H1 (cell line): Measurements from ENCODE around the gene CDK9. TPM values are rescaled to one million over a fixed set of nuclear protein-coding genes. Genes with fewer than 3 reads are reported as not detected.

Experiments
- CTCF ChIA-PET: fragments of 300-600 bp; sonication (Branson Sonifier 250); formaldehyde crosslinking; loops from one replicate; lab custom pipeline; 2021; ENCODE audit not compliant: partially characterized antibody; lab: Charles Lee
- POLR2A ChIA-PET: fragments of 300-600 bp; sonication (Branson Sonifier 250); formaldehyde crosslinking; loops from one replicate; lab custom pipeline; 2021; ENCODE audit warnings: inconsistent platforms; ENCODE audit not compliant: partially characterized antibody; lab: Charles Lee
- DNase-seq, 2 experiments: peaks; one replicate each; pipeline versions ENCODE4 v3.0.0 to v3.0.0-alpha.2; 2010 to 2022; ENCODE audit warnings: low spot score in 2 of 2, low read depth in 1 of 2, mixed read lengths in 1 of 2
- FAIRE-seq: peaks from 2 replicates; lab custom pipeline; 2011; peaks lifted over from hg19 to GRCh38; lab: Jason Lieb, UNC
- H2AFZ ChIP-seq: 2 replicates; pipeline ENCODE4 v1.8.1; 2012; ENCODE audit warnings: low read length, inconsistent platforms
- H2AK5ac ChIP-seq: 2 replicates; pipeline ENCODE4 v1.6.1; 2013; ENCODE audit warnings: low read depth, low read length
- H2BK120ac ChIP-seq: replicated peaks from 2 replicates; pipeline ENCODE3; 2013; ENCODE audit warnings: low read depth, low read length, inconsistent platforms
- H2BK12ac ChIP-seq: 2 replicates; pipeline ENCODE4 v1.6.1; 2013; ENCODE audit warnings: low read depth, low read length
- H2BK15ac ChIP-seq: 2 replicates; pipeline ENCODE4 v1.6.1; 2013; ENCODE audit warnings: low read length
- H2BK20ac ChIP-seq: 2 replicates; pipeline ENCODE4 v1.6.1; 2013; ENCODE audit warnings: low read length
- H2BK5ac ChIP-seq: 2 replicates; pipeline ENCODE4 v1.6.1; 2013; ENCODE audit warnings: low read depth, low read length
- H3K14ac ChIP-seq: 2 replicates; pipeline ENCODE4 v1.6.1; 2013; ENCODE audit warnings: inconsistent platforms; ENCODE audit not compliant: insufficient read length
- H3K18ac ChIP-seq: 2 replicates; pipeline ENCODE4 v1.6.1; 2013; ENCODE audit warnings: low read length; ENCODE audit errors: extremely low read depth
- H3K23ac ChIP-seq: 2 replicates; pipeline ENCODE4 v1.6.1; 2013; ENCODE audit warnings: inconsistent platforms; ENCODE audit not compliant: insufficient read length
- H3K23me2 ChIP-seq: 2 replicates; pipeline ENCODE4 v1.6.1; 2013; ENCODE audit warnings: low read depth, low read length
- H3K27ac ChIP-seq: 2 replicates; pipeline ENCODE4 v1.6.1; 2011; ENCODE audit warnings: low read depth, low read length, inconsistent platforms
- H3K27me3 ChIP-seq, 4 experiments: replicated peaks in 1 of 4; 1 replicate in 1 of 4; 2 replicates in 3 of 4; pipeline versions ENCODE4 v1.6.1 to v1.8.1; 2011 to 2013; ENCODE audit warnings: low read length in 3 of 4, mild to moderate bottlenecking in 3 of 4, inconsistent platforms in 2 of 4, mixed read lengths in 2 of 4, moderate library complexity in 1 of 4; ENCODE audit not compliant: control insufficient read depth in 3 of 4, insufficient read depth in 3 of 4; ENCODE audit errors: extremely low read depth in 1 of 4
- H3K36me3 ChIP-seq, 4 experiments: 2 replicates each; pipeline versions ENCODE4 v1.6.1 to v1.8.1; 2011 to 2013; ENCODE audit warnings: mild to moderate bottlenecking in 4 of 4, low read length in 3 of 4, moderate library complexity in 2 of 4, control low read depth in 1 of 4, inconsistent platforms in 1 of 4; ENCODE audit not compliant: insufficient read depth in 4 of 4, control insufficient read depth in 2 of 4
- H3K4ac ChIP-seq: replicated peaks from 2 replicates; pipeline ENCODE3; 2013; ENCODE audit warnings: low read length, low read depth, mixed read lengths, inconsistent platforms; ENCODE audit not compliant: insufficient read length
- H3K4me1 ChIP-seq, 4 experiments: replicated peaks in 1 of 4; 1 replicate in 1 of 4; 2 replicates in 3 of 4; pipeline versions ENCODE4 v1.6.1 to v1.8.1; 2011 to 2013; ENCODE audit warnings: low read length in 3 of 4, inconsistent platforms in 2 of 4, mixed read lengths in 1 of 4; ENCODE audit not compliant: insufficient read depth in 4 of 4, control insufficient read depth in 3 of 4
- H3K4me2 ChIP-seq, 2 experiments: 2 replicates each; pipeline versions ENCODE4 v1.6.1 to v1.8.1; 2011 to 2013; ENCODE audit warnings: low read depth in 2 of 2, low read length in 2 of 2, control low read depth in 1 of 2, inconsistent platforms in 1 of 2, mild to moderate bottlenecking in 1 of 2; ENCODE audit not compliant: insufficient read depth in 1 of 2
- H3K4me3 ChIP-seq, 4 experiments: fragments of 200-600, 300-600 bp in 1 of 4; sonication (generic), shearing (Covaris generic), sonication (Bioruptor Twin) in 1 of 4; 2 replicates each; pipeline versions ENCODE4 v1.5.1 to v1.8.1; 2011 to 2016; ENCODE audit warnings: low read length in 4 of 4, low read depth in 3 of 4, control low read depth in 2 of 4, inconsistent platforms in 2 of 4, mild to moderate bottlenecking in 2 of 4, mixed read lengths in 1 of 4, moderate library complexity in 1 of 4; ENCODE audit not compliant: insufficient read depth in 2 of 4; ENCODE audit errors: extremely low read depth in 1 of 4
- H3K56ac ChIP-seq: replicated peaks from 2 replicates; pipeline ENCODE3; 2013; ENCODE audit warnings: low read depth, mild to moderate bottlenecking, mixed read lengths, low read length, inconsistent platforms; ENCODE audit not compliant: insufficient read length
- H3K79me1 ChIP-seq: 2 replicates; pipeline ENCODE4 v1.6.1; 2013; ENCODE audit warnings: low read depth, low read length, control low read depth
- H3K79me2 ChIP-seq, 2 experiments: 2 replicates each; pipeline versions ENCODE4 v1.6.1 to v1.8.1; 2012 to 2013; ENCODE audit warnings: low read length in 2 of 2, mild to moderate bottlenecking in 2 of 2, inconsistent platforms in 1 of 2; ENCODE audit not compliant: insufficient read depth in 2 of 2, control insufficient read depth in 1 of 2
- H3K9ac ChIP-seq, 4 experiments: replicated peaks in 1 of 4; 1 replicate in 1 of 4; 2 replicates in 3 of 4; pipeline versions ENCODE4 v1.6.1 to v1.8.1; 2011 to 2013; ENCODE audit warnings: low read depth in 3 of 4, low read length in 3 of 4, control low read depth in 2 of 4, mild to moderate bottlenecking in 2 of 4, moderate library complexity in 2 of 4, inconsistent platforms in 1 of 4; ENCODE audit errors: extremely low read depth in 1 of 4
- H3K9me3 ChIP-seq, 2 experiments: 2 replicates each; pipeline versions ENCODE4 v1.6.1 to v1.8.1; 2012 to 2013; ENCODE audit warnings: mild to moderate bottlenecking in 2 of 2, moderate library complexity in 2 of 2, control low read depth in 1 of 2, inconsistent platforms in 1 of 2, low read depth in 1 of 2, low read length in 1 of 2, mixed read lengths in 1 of 2; ENCODE audit not compliant: insufficient read depth in 2 of 2
- H4K20me1 ChIP-seq, 2 experiments: replicated peaks in 1 of 2; 2 replicates each; pipeline versions ENCODE3 to v1.8.1; 2011 to 2013; ENCODE audit warnings: inconsistent platforms in 2 of 2, low read length in 2 of 2, mild to moderate bottlenecking in 1 of 2; ENCODE audit not compliant: insufficient read depth in 2 of 2, control insufficient read depth in 1 of 2
- H4K5ac ChIP-seq: 2 replicates; pipeline ENCODE4 v1.6.1; 2013; ENCODE audit warnings: low read length, low read depth, mixed read lengths, inconsistent platforms; ENCODE audit not compliant: insufficient read length
- H4K8ac ChIP-seq: 2 replicates; pipeline ENCODE4 v1.8.0; 2013; ENCODE audit warnings: mild to moderate bottlenecking, moderate library complexity, low read length, inconsistent platforms; ENCODE audit not compliant: insufficient read depth; ENCODE audit errors: extremely low read depth
- H4K91ac ChIP-seq: replicated peaks from 2 replicates; pipeline ENCODE3; 2013; ENCODE audit warnings: low read length, mixed read lengths, inconsistent platforms; ENCODE audit not compliant: insufficient read length
- JUN ChIP-seq: IDR thresholded peaks from 2 replicates; pipeline ENCODE4 v1.6.1; 2011; ENCODE audit warnings: low read depth, mild to moderate bottlenecking, improper control_type of control experiment, low read length
- WGBS, 2 experiments: shearing (Covaris generic) in 1 of 2; methylation state at CpG; one replicate each; pipeline versions ENCODE4 v1.1.6 to v1.1.7; 2013 to 2015; ENCODE audit warnings: low lambda C conversion rate in 2 of 2, mixed read lengths in 2 of 2, inconsistent platforms in 1 of 2, low coverage in 1 of 2, missing lambda C conversion rate in 1 of 2; ENCODE audit not compliant: insufficient replicate concordance in 2 of 2, insufficient coverage in 1 of 2, insufficient read length in 1 of 2; ENCODE audit errors: extremely low coverage in 1 of 2, missing lambda C conversion rate in 1 of 2; 5-methylcytosine and 5-hydroxymethylcytosine counted together
- polyA plus RNA-seq, 7 experiments: library from polyadenylated mRNA; depleted of rRNA in 3 of 7; stranded (reverse) in 5 of 7; unstranded in 2 of 7; fragments of >200 nt in 5 of 7; fragments of 200-250 nt in 2 of 7; gene quantifications; 1 replicate in 5 of 7; 2 replicates in 1 of 7; 4 replicates in 1 of 7; pipeline versions ENCODE4 v1.2.1 to v1.2.3, GENCODE V29; 2011 to 2013; ENCODE audit warnings: missing spikeins in 2 of 7, mixed read lengths in 2 of 7
- total RNA-seq: library from RNA; stranded (reverse); fragmentation: NEBNext Ultra II Directional; extraction: Animal tissue kit (Norgen Biotek cat#: 25700); gene quantifications from 2 replicates; pipeline ENCODE4 v1.2.1, GENCODE V29; 2021

The CDK9 gene
- total and polyA plus RNA-seq, 2 of the 8 experiments (the other 6 are each of a cell fraction or from before 2014, with no cell fraction given): 69.1 to 87.5 TPM

GRCh38 chr9:127818574-127818973, 32.7 kb downstream of the CDK9 start:
- Histone ChIP-seq H2BK5ac (no peak overlapping the region), H3K79me1 (no peaks in the 10 kb centered on the region), H3K23me2 (no peaks in the 10 kb centered on the region), H3K4me3 (no peak overlapping the region), H4K5ac (no peak overlapping the region), H2BK120ac (no peak overlapping the region), H4K20me1 (peaks cover 2 to 6% of the 10 kb centered on the region in 2 experiments), H3K4ac (no peak overlapping the region), H3K4me1 (no peaks in the 10 kb centered on the region), H3K18ac (no peak overlapping the region), H2BK20ac (no peak overlapping the region), H3K23ac (no peak overlapping the region), H2AFZ (no peak overlapping the region), H3K27me3 (no peaks in the 10 kb centered on the region), H3K14ac (no peak overlapping the region), H3K36me3 (peaks cover 4 to 9% (median 7%) of the 10 kb centered on the region in 4 experiments; a peak in 7 of 8 replicates), H3K9ac (no peak overlapping the region), H2BK12ac (no peak overlapping the region), H2BK15ac (no peak overlapping the region), H3K56ac (no peak overlapping the region), H2AK5ac (no peak overlapping the region), H4K91ac (no peak overlapping the region), H3K27ac (no peak overlapping the region), H4K8ac (no peak overlapping the region), H3K4me2 (no peak overlapping the region), H3K79me2 (no peaks in the 10 kb centered on the region), H3K9me3 (no peaks in the 10 kb centered on the region)
- POLR2A ChIA-PET: interaction anchor here (1.3 to 6.7 kb wide), 7 partner anchors 6 to 67 kb away, joined by 3 to 34 read pairs (median 7); no protein-coding TSS in a partner anchor
- 98% methylated on average over 9 of the region's 11 CpGs; no CpG with 5 or more reads in 1 of the 2 experiments for WGBS, 2 experiments
- no peak for DNase-seq
- TF ChIP-seq JUN: no peak
- no peak for FAIRE-seq
- CTCF ChIA-PET: interaction anchor here (0.9 to 3.5 kb wide), 7 partner anchors 9 to 329 kb away, joined by 3 to 26 read pairs (median 4); no protein-coding TSS in a partner anchor
